ENCODE results near the gene EEPD1. TPM values are rescaled to one million over a fixed set of nuclear protein-coding genes. Genes with fewer than 3 reads are reported as not detected.

The EEPD1 gene
- total RNA-seq, 1 donor from 2014 or later, result 10.8 TPM

- no peak for DNase-seq (ENCODE audit: low read depth)
- H3K4me3 ChIP-seq (ENCODE audit: low read depth, low read length), result no peak overlapping the region
- no peak for TF ChIP-seq CTCF (conservative IDR thresholded peaks at IDR 0.05; ENCODE audit: low read depth, low read length)
Measured at GRCh38 chr7:36276428-36277248, 123.6 kb downstream of the EEPD1 start.

GRCh38 chr7:36277249-36277542 is 124.1 kb downstream of the EEPD1 start:
- DNase-seq (ENCODE audit: low read depth), result no peak
- no peak for TF ChIP-seq CTCF (conservative IDR thresholded peaks at IDR 0.05; ENCODE audit: low read depth, low read length)
- H3K4me3 ChIP-seq (ENCODE audit: low read depth, low read length), result no peak overlapping the region

GRCh38 chr7:36278069-36278619 is 125.1 kb downstream of the EEPD1 start:
- no peak for TF ChIP-seq CTCF (conservative IDR thresholded peaks at IDR 0.05; ENCODE audit: low read depth, low read length)
- DNase-seq (ENCODE audit: low read depth), result no peak
- H3K4me3 ChIP-seq (ENCODE audit: low read depth, low read length), result no peak overlapping the region

GRCh38 chr7:36278620-36279172 is 125.6 kb downstream of the EEPD1 start:
- DNase-seq (ENCODE audit: low read depth), result no peak
- no peak for TF ChIP-seq CTCF (conservative IDR thresholded peaks at IDR 0.05; ENCODE audit: low read depth, low read length)

GRCh38 chr7:36279200-36279925 is 126.3 kb downstream of the EEPD1 start:
- no peak overlapping the region for H3K4me3 ChIP-seq (ENCODE audit: low read depth, low read length)
- TF ChIP-seq CTCF (conservative IDR thresholded peaks at IDR 0.05; ENCODE audit: low read depth, low read length), result no peak
- DNase-seq (ENCODE audit: low read depth), result no peak

More at GRCh38 chr7:36278620-36279172, 125.6 kb downstream of the EEPD1 start:
- no peak overlapping the region for H3K4me3 ChIP-seq (ENCODE audit: low read depth, low read length)

- DNase-seq (ENCODE audit: low read depth), result no peak
- TF ChIP-seq CTCF (conservative IDR thresholded peaks at IDR 0.05; ENCODE audit: low read depth, low read length), result no peak
- H3K4me3 ChIP-seq (ENCODE audit: low read depth, low read length), result no peak overlapping the region
Measured at GRCh38 chr7:36279926-36280315, 126.9 kb downstream of the EEPD1 start.

All from epithelial cell of proximal tubule (primary cell).